DOHH2 (cell line): ENCODE results near the gene PTPN4.

Experiments used
- CTCF ChIP-seq: fragments of 200-600 bp; sonication (generic); IDR thresholded peaks from one replicate; pipeline ENCODE4 v1.5.1; 2014; ENCODE audit warnings: antibody characterized with exemption, mild to moderate bottlenecking, low read depth, low read length; ENCODE audit not compliant: poor library complexity, severe bottlenecking
- EZH2phosphoT487 ChIP-seq: fragments of 200-600 bp; sonication (generic); IDR thresholded peaks from 2 replicates; pipeline ENCODE4 v1.6.1; 2017; ENCODE audit warnings: borderline replicate concordance, mild to moderate bottlenecking, antibody characterized with exemption, low read length, moderate library complexity, mixed read lengths

DNA sequence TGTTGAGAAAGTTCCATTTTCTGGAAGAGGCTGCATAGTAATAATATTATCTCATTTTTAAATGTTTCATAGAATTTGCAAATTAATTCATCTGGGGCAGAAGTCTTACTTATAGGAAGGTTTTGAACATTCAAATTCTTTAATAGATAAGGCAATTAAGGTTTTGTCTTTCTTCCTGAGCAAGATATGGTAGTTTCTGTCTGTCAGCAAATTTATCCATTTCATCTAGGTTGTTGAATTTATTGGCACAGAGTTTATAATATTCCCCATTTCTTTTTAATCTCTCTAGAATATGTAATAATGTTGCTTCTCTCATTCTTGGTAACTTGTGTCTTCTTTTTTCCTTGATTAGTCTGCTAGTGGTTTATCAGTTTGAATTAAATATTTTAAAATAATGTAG, 163.0 kb downstream of the PTPN4 start:
- TF ChIP-seq CTCF (no peak), EZH2phosphoT487 (no peak)
